Measurements from ENCODE around the gene TPM1.

Gene TPM1

DNA sequence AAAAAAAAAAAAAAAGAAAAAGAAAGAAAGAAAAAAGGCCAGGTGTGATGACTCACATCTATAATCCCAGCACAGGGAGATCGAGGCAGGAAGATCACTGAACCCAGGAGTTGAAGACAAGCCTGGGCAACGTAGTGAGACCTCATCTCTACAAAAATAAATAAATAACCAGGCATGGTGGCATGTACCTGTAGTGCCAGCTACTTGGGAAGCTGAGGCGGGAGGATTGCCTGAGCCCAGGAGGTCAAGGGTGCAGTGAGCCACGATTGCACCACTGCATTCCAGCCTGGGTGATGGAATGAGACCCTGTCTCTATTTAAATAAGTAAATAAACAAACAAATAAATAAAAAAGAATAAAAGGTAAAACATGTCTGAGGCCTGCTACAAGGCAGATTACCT lies 39.8 kb downstream of the TPM1 start:
- TF ChIP-seq TAF1 (IDR thresholded peaks at IDR 0.05; ENCODE audit: borderline replicate concordance, insufficient read depth, low read length) (no peak), POLR2AphosphoS5 (IDR thresholded peaks at IDR 0.05; ENCODE audit: low read depth, low read length) (no peak), REST (IDR thresholded peaks at IDR 0.05; ENCODE audit: insufficient read depth in 1 of 2, low read depth in 2 of 2, low read length in 2 of 2) (no peak), SIN3A (IDR thresholded peaks at IDR 0.05; ENCODE audit: borderline replicate concordance, insufficient read depth, low read length) (no peak), FOXP2 (optimal IDR thresholded peaks at IDR 0.05; ENCODE audit: borderline replicate concordance, extremely low read depth, extremely low read length, insufficient read depth) (no peak)

- TF ChIP-seq REST (IDR thresholded peaks at IDR 0.05; ENCODE audit: insufficient read depth in 1 of 2, low read depth in 2 of 2, low read length in 2 of 2) (no peak), SIN3A (IDR thresholded peaks at IDR 0.05; ENCODE audit: borderline replicate concordance, insufficient read depth, low read length) (no peak), POLR2AphosphoS5 (IDR thresholded peaks at IDR 0.05; ENCODE audit: low read depth, low read length) (no peak), TAF1 (IDR thresholded peaks at IDR 0.05; ENCODE audit: borderline replicate concordance, insufficient read depth, low read length) (no peak), FOXP2 (optimal IDR thresholded peaks at IDR 0.05; ENCODE audit: borderline replicate concordance, extremely low read depth, extremely low read length, insufficient read depth) (no peak)
Measured at GRCh38 chr15:63083044-63083443, 40.5 kb downstream of the TPM1 start.

DNA sequence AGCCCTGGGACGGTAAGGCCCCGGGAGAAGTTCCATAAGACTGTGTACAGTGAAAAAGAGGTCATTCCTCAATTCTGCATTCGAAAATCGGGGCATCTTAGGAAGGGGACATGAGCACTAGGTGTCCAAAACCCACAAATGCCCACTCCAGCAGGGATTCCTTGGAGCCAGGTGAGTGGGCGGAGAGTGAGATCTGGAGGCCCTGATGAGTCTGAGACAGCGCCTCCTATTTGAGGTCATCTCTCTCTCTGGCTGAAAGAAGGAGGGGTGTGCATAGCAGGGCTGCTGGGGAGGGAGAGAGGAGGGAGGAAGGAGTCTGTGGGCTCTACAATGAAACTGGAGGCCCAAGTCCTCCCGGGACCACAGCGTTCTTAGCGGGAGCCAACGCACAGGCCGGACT lies 41.0 kb downstream of the TPM1 start:
- TF ChIP-seq SIN3A (IDR thresholded peaks at IDR 0.05; ENCODE audit: borderline replicate concordance, insufficient read depth, low read length) (no peak), REST (IDR thresholded peaks at IDR 0.05; ENCODE audit: insufficient read depth in 1 of 2, low read depth in 2 of 2, low read length in 2 of 2) (no peak), FOXP2 (optimal IDR thresholded peaks at IDR 0.05; ENCODE audit: borderline replicate concordance, extremely low read depth, extremely low read length, insufficient read depth) (no peak), TAF1 (IDR thresholded peaks at IDR 0.05; ENCODE audit: borderline replicate concordance, insufficient read depth, low read length) (no peak), POLR2AphosphoS5 (IDR thresholded peaks at IDR 0.05; ENCODE audit: low read depth, low read length) (no peak)

- TF ChIP-seq POLR2AphosphoS5 (IDR thresholded peaks at IDR 0.05; ENCODE audit: low read depth, low read length) (no peak), REST (IDR thresholded peaks at IDR 0.05; ENCODE audit: insufficient read depth in 1 of 2, low read depth in 2 of 2, low read length in 2 of 2) (no peak), SIN3A (IDR thresholded peaks at IDR 0.05; ENCODE audit: borderline replicate concordance, insufficient read depth, low read length) (no peak), TAF1 (IDR thresholded peaks at IDR 0.05; ENCODE audit: borderline replicate concordance, insufficient read depth, low read length) (no peak), FOXP2 (optimal IDR thresholded peaks at IDR 0.05; ENCODE audit: borderline replicate concordance, extremely low read depth, extremely low read length, insufficient read depth) (no peak)
Measured at GRCh38 chr15:63084806-63085205, 42.3 kb downstream of the TPM1 start.

DNA sequence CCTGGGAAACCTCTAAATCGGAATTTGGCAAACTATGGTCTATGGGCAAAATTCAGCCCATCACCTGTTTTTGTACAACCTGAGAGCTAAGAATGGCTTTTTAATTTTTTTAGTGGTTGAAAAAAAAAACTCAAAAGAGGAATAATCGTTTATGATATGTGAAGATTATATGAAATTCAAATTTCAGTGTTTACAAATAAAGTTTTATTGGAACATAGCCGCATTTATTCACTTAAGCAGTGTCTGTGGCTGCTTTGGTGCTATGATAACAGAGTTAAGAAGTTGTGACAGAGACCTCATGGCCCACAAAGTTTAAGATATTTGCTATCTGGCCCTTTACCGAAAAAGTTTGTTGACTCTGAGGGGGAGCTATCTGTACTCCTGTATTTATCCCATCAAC lies 42.7 kb downstream of the TPM1 start:
- TF ChIP-seq FOXP2 (optimal IDR thresholded peaks at IDR 0.05; ENCODE audit: borderline replicate concordance, extremely low read depth, extremely low read length, insufficient read depth): no peak

Measured in PFSK-1 (cell line).